Activated naive CD4-positive, alpha-beta T cell treated with anti-CD3 and anti-CD28 coated beads, Interleukin-2, amount 50 U/mL, for 72 hours (primary cell): ENCODE results near the gene TCEANC2. TPM values are rescaled to one million over a fixed set of nuclear protein-coding genes. Genes with fewer than 3 reads are reported as not detected.
"Not testable (repeated sequence)": the region's sequence is repeated elsewhere in the genome, so short reads cannot be mapped to it uniquely, and the experiment has no call there.

Experiments used
- ATAC-seq, 2 donors: fragments of 150-1000 bp; cut with Tn5 transposase; 2 replicates each; pipeline ENCODE4 v1.10.0; 2021; ENCODE audit warnings: mild to moderate bottlenecking in 2 of 2, moderate library complexity in 2 of 2
- DNase-seq, 2 donors: peaks; one replicate each; pipeline ENCODE4 v3.0.0; 2021 to 2022; ENCODE audit warnings: low spot score in 2 of 2
- H3K27ac Mint-ChIP-seq, 2 donors: one replicate each; pipeline ENCODE4 v1.8.0; 2022; ENCODE audit warnings: mild to moderate bottlenecking in 2 of 2, mixed read lengths in 2 of 2
- H3K36me3 Mint-ChIP-seq, 2 donors: one replicate each; pipeline ENCODE4 v1.8.0; 2022; ENCODE audit warnings: mixed read lengths in 2 of 2
- H3K9me3 Mint-ChIP-seq, 2 donors: one replicate each; pipeline ENCODE4 v1.8.0; 2022; ENCODE audit warnings: mixed read lengths in 2 of 2
- total RNA-seq, 2 donors: library from RNA; stranded (reverse); gene quantifications; one replicate each; pipeline ENCODE4 v1.2.3, GENCODE V29; 2022

Gene TCEANC2
- 10 to 100 TPM; 11.8 to 19.4 TPM for total RNA-seq

DNA sequence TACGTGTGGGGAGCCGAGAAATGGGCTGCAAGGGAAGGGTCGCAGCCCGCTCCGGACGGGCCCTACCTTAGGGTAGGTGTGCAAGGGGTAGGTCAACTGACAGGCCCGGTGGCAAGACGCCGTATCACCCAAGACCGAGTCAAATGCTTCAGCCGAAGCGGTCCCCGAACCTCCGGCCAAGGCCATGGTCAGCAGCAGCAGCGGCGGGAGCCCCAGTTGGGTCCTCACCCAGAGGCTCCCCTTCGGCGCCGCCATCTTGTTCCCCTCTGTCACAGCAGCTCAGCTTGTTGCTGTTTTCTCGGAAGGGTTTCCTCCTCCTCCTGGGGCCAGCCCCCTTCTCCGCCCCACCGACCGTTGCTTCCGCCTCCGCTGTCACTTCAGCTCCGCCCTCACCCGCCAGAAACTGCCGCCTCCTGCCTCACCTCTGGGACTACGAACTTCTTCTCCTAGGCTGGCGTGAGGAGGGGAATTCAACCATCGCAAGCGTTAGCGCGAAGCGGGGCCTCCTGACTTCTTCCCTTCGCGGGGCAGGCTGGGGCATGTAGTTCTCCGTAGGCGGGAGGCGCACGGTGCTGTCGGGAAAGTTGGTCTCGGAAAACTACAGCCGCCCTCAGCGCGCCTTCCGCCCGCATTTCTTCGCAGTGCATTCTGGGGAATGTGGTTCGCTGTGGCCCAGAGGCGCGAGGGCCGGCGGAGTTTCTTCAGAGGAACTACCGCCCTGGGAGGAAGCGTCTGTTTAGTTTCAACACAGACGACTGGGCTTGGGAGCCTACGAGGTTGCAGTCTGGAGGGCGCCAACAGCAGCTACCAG, at the start of gene TCEANC2, which contains the start of gene TMEM59:
Gene TCEANC2, plus strand, starts transcription at position 675 of the 811 bp plus-strand sequence. CDS start 815 bp downstream, outside the sequence.
Gene TMEM59, minus strand, starts transcription at position 271 of the 811 bp plus-strand sequence. Its CDS starts 16 bp downstream, at position 255.
- DNase-seq, result peak; percentile 95 to 98
- ATAC-seq, result peak; percentile 92 to 96
- Mint-ChIP-seq H3K36me3 (peaks cover 9 to 15% of the 10 kb centered on the region in 2 donors), H3K27ac (peak within 1 kb of the TSS in 1 of 2 donors; percentile 37), H3K9me3 (no peaks in the 10 kb centered on the region)

DNA sequence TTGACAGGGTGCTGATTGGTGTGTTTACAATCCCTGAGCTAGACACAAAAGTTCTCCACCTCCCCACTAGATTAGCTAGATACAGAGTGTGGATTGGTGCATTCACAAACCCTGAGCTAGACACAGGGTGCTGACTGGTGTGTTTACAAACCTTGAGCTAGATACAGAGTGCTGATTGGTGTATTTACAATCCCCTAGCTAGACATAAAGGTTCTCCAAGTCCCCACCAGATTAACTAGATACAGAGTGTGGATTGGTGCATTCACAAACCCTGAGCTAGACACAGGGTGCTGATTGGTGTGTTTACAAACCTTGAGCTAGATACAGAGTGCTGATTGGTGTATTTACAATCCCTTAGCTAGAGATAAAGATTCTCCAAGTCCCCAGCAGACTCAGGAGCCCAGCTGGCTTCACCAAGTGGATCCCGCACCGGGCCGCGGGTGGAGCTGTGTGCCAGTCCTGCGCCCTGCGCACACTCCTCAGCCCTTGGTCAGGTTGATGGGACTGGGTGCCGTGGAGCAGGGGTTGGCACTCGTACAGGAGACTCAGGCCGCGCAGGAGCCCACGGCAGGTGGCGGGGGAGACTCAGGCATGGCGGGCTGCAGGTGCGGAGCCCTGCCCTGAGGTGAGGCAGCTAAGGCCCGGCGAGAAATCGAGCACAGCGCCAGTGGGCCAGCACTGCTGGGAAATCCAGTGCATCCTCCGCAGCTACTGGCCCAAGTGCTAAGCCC, 49.5 kb upstream of the TCEANC2 start:
- not testable (repeated sequence) for ATAC-seq, H3K27ac Mint-ChIP-seq, H3K9me3 Mint-ChIP-seq, H3K36me3 Mint-ChIP-seq
- DNase-seq, result peak in 1 of 2 donors; percentile 45

DNA sequence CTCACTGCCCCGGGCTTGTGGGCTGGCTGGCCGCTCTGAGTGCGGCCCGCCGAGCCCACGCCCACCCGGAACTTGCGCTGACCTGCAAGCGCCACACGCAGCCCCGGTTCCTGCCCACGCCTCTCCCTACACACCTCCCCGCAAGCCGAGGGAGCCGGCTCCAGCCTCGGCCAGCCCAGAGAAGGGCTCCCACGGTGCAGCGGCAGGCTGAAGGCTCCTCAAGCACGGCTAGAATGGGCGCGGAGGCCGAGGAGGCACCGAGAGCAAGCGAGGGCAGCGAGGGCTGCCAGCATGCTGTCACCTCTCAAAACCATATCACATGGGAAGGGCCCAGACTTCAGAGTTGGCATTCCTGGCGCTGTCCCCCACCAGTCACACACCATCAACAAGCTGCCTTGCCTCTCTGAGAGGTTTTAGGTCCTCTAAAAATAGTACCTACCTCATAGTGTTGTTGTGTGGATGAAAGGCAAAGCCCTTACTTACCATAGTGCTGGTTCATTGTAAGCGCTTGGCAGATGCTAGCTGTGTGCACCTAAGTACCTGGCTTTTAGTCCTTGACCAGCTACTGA, 48.8 kb upstream of the TCEANC2 start:
- H3K36me3 Mint-ChIP-seq, result no peaks in the 10 kb centered on the region
- H3K27ac Mint-ChIP-seq, result no peak overlapping the region
- ATAC-seq (no peak), DNase-seq (peak in 1 of 2 donors; percentile 21)
- no peaks in the 10 kb centered on the region for H3K9me3 Mint-ChIP-seq

DNA sequence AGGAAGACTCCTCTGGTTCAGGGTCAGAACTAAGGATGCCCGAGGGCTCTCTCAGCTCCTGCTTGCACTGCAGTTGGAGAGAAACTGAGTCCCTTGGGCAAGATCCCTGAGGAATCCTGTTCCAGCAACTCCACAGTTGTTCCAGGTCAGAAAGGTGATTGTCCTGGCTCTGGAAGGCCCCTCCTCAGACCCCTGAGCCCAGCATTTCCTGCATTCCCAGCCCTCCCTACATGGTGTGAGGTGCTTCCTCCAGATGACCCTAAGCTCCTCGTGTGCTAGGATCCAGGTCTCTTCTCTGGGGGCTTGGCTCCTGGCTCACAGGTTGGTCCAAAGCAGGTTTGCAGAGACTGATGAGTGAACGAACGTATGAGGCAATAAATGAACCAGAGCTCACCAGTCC, 46.9 kb upstream of the TCEANC2 start:
- Mint-ChIP-seq H3K9me3 (no peaks in the 10 kb centered on the region), H3K27ac (no peak overlapping the region), H3K36me3 (no peaks in the 10 kb centered on the region)
- DNase-seq (peak in 1 of 2 donors; percentile 41), ATAC-seq (no peak)

DNA sequence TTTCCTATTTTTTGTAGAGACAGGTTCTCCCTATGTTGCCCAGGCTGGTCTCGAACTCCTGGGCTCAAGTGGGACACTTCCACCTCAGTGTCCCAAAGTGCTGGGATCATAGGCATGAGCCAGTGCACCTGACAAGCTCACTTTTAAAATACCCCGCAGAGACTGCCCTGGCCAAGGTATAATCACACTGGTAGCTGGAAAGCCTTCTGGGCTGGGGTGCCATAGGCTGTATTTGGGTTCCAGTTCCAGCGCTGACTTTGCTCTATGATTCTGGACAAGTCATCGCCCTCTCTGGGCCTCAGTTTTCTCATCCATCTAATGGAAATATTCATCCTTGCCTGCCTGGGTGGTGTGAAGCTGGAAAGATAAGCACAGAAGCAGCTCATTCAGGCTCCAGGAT, 45.8 kb upstream of the TCEANC2 start:
- H3K36me3 Mint-ChIP-seq, result no peaks in the 10 kb centered on the region
- no peaks in the 10 kb centered on the region for H3K9me3 Mint-ChIP-seq
- DNase-seq (peak in 1 of 2 donors; percentile 6), ATAC-seq (no peak)
- H3K27ac Mint-ChIP-seq, result no peak overlapping the region

DNA sequence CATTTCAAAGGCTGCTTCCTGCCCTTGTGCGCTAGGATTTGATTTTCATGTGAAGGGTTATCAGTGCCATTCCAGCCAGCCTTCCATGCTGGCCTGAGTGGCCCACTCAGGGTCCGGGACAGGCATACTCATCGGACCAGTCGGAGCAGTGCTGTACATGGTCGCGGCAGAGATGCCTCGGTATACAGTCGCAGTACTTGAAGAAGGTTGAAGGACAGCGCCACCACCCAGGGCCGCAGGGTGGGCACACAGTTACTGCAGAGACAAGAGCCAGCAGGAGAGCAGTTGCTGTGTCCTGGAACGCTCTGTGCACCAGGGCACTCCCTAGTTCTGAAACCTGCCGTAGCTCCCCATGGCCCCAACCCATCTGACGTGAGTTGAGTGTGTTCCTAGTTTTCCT, 44.5 kb upstream of the TCEANC2 start:
- H3K9me3 Mint-ChIP-seq, result no peaks in the 10 kb centered on the region
- no peak for ATAC-seq
- H3K36me3 Mint-ChIP-seq, result no peaks in the 10 kb centered on the region

DNA sequence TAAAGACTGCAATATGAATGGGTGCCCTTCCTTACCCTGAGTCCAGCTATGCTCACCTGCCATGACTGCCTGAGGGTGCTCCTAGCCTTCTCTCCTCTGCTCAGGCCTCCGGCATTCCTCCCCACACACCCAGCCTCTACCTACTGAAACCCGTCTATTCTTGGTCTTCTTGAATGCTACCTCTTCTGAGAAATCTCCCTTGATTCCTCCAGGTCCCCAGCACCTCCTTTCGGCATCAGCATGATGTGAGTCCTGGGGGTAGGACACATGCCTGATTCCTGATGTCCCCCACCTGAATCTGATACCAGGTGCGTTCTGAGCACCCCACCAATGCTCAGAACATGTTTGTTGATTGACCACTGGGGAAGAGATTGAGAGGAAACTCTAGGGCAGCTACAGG, 44.0 kb upstream of the TCEANC2 start:
- Mint-ChIP-seq H3K27ac (peak overlapping the region in 1 of 2 donors; percentile 6), H3K36me3 (no peaks in the 10 kb centered on the region), H3K9me3 (no peaks in the 10 kb centered on the region)
- ATAC-seq (no peak), DNase-seq (no peak)

More for the DNA sequence above, 44.5 kb upstream of the TCEANC2 start:
- peak in 1 of 2 donors; percentile 42 for DNase-seq
- no peak overlapping the region for H3K27ac Mint-ChIP-seq

DNA sequence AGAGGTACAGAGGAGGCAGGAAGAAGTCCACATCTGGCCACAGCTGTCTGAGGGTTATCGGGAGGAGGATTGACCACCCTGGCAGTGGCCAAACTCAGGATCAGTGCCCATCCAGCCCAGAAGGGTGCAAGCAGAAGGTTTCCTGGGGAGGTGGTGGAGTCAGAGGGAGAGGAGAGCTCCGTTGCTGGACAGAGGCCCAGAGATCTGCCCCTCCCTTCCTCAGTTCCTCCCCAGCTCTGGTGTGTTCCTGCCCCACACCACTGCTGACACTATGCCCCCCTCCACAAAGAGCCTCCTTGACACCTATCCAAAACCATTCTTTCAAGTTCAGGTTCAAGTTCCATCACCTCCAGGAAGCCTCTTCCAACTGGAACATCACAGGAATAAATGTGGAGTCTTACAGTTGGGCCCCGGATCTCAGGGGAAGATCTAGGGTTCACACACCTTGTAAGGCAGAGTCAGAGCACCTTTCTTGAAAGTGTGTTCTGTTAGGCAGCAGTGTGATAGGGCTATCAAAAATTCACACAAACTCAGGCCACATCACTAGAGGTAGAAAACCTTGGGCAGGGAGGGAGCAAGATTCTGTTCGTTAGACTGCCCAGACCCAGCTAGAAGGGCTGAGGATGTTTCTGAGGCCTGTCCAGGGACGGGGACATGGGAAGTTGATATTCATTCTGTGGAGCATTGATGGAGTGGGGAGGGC, 42.8 kb upstream of the TCEANC2 start:
- Mint-ChIP-seq H3K9me3 (no peaks in the 10 kb centered on the region), H3K27ac (peak overlapping the region in 1 of 2 donors; percentile 3), H3K36me3 (no peaks in the 10 kb centered on the region)
- no peak for ATAC-seq
- DNase-seq, result peak in 1 of 2 donors; percentile 25

DNA sequence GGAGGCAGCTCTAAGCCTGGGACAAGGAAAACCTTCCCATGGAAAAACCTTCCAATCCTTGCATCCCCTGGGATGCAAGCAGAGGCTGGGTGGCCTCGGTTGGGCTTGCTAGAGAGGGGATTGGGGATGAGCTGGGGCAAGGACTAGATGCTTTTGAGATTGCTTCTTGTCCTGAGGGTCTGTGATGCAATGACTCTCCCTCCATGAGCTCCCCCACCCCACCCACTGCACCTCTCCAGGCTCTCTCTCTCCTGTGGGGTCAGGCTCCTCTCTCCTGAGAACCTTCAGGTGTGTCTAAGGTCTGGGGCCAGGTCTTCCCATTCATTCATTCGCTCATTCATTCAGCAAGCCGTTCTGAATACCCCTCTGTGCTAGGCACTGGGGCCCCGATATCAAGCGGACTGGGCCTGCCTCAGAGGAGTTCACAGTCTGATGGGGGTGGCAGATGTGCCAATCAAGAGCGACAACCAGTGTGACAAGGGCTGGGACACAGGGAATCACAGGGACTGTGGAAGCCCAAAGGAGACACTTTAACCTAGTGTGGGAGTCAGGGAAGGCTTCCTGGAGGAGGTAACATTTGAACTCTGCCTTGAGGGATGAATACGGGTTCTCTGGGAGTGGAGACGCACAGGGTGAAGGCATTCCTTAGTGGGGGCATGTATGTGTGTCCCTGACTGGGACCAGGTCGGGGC, 41.9 kb upstream of the TCEANC2 start:
- ATAC-seq (no peak), DNase-seq (peak in 1 of 2 donors; percentile 44)
- H3K27ac Mint-ChIP-seq, result no peak overlapping the region
- H3K36me3 Mint-ChIP-seq, result no peaks in the 10 kb centered on the region
- no peaks in the 10 kb centered on the region for H3K9me3 Mint-ChIP-seq

DNA sequence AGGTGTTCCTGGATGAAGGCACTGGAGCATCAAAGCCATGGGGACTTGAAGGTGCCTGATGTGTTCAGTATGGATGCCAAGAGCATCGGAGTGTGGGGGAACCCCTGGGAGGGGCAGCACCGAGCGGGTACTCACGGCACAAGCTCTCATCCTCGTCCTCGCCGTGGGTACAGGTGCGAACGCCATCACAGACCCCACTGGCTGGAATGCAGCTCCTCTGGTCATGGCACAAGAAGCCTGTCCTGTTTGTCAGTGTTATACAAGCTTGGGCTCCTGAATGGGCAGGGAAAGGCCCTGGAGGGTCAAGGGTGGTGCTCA, 41.4 kb upstream of the TCEANC2 start:
- no peaks in the 10 kb centered on the region for H3K9me3 Mint-ChIP-seq
- DNase-seq (peak in 1 of 2 donors; percentile 39), ATAC-seq (no peak)
- no peak overlapping the region for H3K27ac Mint-ChIP-seq
- no peaks in the 10 kb centered on the region for H3K36me3 Mint-ChIP-seq

DNA sequence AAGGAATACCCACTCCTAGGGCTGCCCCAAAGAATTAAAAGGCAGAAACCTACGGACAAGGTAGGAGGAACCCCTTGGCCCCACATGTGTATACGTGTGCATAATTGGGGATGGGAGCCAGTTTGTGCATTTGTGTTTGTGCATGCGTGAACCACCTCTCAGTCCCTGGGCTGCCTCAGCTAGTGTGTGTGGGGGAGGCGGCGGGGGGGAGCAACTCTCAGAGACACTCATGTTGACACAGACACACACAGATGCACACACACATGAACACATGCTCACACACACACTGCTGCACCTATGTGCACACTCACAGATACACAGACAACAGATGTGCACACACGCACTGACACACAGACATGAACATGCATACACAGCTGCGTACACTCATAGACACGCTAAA, 40.5 kb upstream of the TCEANC2 start:
- ATAC-seq, result no peak
- Mint-ChIP-seq H3K36me3 (no peaks in the 10 kb centered on the region), H3K9me3 (no peaks in the 10 kb centered on the region), H3K27ac (no peak overlapping the region)
- no peak for DNase-seq

DNA sequence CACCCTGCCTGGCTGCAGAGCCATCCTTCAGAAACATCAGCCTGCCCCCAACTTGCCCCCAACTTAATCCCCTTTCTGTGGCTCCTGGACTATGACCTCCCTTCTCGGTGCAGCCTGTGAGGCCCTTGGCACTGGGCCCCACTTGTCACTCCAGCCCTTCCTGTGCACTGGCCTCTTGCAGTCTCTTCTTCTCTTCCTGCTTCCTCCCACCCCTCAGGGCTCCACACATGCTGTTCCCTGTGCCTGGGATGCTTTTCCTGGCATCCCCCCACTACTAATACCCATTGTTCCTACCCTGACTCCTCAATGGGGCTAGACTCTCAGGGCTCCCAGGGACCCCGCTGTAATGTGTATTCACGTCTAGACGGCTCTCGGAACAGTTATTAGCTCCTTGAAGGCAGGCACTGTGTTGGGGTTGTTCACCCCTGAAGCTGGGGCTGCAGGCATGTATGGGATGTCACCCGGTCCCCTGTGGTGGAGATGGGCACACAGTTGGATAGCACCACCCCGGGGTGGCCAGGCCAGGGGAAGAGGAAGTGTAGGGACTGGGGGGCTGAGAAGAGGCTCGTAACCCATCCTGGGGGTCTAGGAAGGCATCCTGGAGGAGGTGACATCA, 39.9 kb upstream of the TCEANC2 start:
- no peaks in the 10 kb centered on the region for H3K36me3 Mint-ChIP-seq
- H3K27ac Mint-ChIP-seq, result no peak overlapping the region
- DNase-seq, result peak in 1 of 2 donors; percentile 41
- H3K9me3 Mint-ChIP-seq, result no peaks in the 10 kb centered on the region
- no peak for ATAC-seq

DNA sequence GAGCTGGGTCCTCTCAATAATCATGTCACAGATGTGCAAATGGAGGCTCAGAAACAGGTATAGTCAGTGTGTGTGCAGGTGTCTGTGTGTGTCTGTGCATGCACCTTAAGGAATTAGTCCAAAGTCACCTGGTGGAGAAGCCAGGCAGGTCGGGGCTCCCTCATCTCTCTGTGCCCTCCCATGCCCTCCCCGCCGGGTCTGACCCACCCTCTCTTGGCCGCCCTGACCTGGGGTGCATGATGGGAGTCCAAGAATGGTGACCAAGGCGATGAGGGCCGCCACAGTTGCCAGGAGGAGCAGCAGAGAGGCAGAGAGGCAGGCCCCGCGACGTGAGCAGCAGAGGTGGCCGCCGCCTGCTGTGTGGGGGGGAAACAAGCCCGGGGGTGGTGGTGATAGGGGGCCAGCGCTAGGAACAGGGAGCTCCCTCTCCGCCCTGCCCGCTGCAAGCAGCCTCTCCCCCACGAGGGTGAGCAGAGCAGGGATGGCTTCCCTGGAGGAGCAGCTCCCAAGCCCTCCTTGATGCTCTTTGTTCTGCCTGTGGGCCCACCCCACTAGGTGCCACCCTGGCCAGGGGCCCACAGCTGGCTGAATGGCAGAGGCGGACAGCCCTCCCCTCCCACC, 39.3 kb upstream of the TCEANC2 start:
- Mint-ChIP-seq H3K9me3 (no peaks in the 10 kb centered on the region), H3K36me3 (no peaks in the 10 kb centered on the region), H3K27ac (no peak overlapping the region)
- ATAC-seq (no peak), DNase-seq (no peak)

DNA sequence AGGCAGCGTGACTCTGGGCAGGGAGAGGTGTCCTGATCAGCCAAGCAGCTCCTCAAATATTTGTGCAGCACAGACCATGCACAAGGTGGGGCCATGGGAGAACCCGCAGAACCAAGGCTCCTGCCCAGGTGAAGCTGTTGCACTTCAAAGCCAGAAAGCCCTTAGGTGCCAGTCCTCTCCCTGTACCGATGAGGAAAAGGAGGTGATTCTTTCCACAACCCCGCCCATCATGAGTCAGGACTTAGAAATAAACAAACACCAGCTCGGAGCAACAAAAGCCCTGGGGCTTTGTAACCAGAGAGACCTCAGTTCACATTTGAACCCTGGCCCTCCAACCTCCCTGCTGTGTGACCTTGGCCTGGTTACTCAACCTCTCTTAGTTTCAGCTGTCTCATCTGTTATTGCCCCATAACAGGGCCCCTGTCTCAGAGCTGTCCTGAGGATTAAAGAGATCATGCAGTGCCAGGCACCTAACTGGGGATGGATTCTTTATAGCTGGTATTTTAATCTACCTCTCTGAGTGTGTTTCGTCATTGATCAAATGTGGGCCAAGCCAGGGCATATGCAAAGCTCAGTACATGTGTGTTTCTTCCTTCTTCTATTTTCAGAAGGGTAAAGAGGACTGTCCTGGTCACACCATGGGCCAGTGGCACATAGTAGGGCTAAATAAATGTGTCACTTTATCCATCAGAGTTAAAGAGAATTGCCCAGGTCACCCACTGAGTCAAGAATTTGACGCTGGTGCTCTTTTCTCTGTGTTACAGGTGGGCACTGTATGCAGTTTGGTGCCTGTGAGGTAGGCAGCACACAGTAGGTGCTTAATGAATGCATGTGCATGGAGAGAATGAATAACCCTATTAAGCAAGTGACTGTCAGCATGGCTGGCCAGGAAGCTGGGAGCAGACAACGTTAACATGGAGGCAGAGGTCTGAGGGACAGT, 36.8 kb upstream of the TCEANC2 start:
- DNase-seq (peak in 1 of 2 donors; percentile 42), ATAC-seq (no peak)
- H3K9me3 Mint-ChIP-seq, result no peaks in the 10 kb centered on the region

More for the DNA sequence above, 36.8 kb upstream of the TCEANC2 start:
- Mint-ChIP-seq H3K36me3 (no peaks in the 10 kb centered on the region), H3K27ac (no peak overlapping the region)
